ENCODE results near the gene USH1G. TPM values are rescaled to one million over a fixed set of nuclear protein-coding genes. Genes with fewer than 3 reads are reported as not detected.
"Not testable (repeated sequence)": the region's sequence is repeated elsewhere in the genome, so short reads cannot be mapped to it uniquely, and the experiment has no call there.

Gene USH1G
- total RNA-seq, 1 donor from 2014 or later: not detected

DNA sequence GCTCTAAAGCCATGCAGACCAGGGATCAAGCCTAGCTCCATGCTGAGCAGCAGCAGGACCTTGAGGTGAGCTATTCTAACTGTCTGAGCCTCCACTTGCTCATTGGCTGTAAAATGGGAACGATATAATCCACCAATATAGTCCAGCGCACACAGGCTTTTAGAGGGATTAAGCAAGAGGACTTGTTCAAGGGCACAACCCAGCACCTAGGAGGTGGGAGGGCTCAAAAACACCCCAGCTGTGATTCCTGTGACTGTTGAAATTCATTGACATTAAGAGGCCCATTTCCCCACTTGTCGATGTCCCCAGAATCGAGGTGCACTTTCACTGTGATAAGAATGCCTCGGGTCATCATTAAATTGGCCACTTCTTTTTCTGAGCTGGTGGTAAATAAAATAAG lies 4.1 kb downstream of the USH1G start:
- DNase-seq (ENCODE audit: low spot score) (no peak), ATAC-seq (no peak)
- intact Hi-C loops (cut with DNase I): loop anchor here (10.0 kb wide), 1 partner anchor 1116 kb away; no protein-coding TSS in a partner anchor

DNA sequence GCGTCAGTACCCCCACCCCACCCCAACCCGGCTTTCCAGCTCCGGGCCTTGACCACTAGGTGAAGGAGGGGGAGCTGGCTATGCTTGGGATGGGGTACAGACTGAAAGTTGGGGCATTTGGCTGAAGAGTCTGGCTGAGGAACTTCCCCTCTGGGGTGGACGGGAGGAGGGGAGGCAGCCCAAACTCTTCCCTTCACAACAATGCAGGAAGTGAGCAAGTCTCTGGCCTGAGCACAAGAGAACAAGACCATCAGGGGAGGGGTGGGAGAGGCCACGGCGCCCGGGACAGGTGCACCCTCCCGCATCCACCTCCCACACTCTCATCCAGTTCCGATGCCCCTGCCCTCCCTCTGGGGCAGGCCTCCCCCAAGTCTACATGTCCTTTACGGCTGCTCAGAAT lies 5.6 kb downstream of the USH1G start:
- DNase-seq (ENCODE audit: low spot score) (no peak), ATAC-seq (no peak)
- intact Hi-C loops (cut with DNase I): loop anchor here (10.0 kb wide), 1 partner anchor 1117 kb away; no protein-coding TSS in a partner anchor

DNA sequence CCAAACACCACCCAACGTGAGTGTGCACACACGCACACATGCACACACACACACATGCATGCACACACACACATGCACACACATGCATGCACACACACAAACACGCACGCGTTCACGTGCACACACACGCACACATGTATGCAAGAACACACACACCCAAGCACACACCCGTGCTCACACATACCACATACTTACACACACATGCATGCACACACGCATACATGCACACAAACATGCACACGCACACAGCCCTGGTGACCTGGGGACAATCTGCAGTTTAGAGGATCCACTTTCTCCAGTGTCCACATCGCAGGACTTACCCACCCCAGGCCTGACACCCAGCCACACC lies 6.2 kb downstream of the USH1G start:
- ATAC-seq: no peak
- intact Hi-C loops (cut with DNase I): loop anchor here (10.0 kb wide), 1 partner anchor 1118 kb away; no protein-coding TSS in a partner anchor

DNA sequence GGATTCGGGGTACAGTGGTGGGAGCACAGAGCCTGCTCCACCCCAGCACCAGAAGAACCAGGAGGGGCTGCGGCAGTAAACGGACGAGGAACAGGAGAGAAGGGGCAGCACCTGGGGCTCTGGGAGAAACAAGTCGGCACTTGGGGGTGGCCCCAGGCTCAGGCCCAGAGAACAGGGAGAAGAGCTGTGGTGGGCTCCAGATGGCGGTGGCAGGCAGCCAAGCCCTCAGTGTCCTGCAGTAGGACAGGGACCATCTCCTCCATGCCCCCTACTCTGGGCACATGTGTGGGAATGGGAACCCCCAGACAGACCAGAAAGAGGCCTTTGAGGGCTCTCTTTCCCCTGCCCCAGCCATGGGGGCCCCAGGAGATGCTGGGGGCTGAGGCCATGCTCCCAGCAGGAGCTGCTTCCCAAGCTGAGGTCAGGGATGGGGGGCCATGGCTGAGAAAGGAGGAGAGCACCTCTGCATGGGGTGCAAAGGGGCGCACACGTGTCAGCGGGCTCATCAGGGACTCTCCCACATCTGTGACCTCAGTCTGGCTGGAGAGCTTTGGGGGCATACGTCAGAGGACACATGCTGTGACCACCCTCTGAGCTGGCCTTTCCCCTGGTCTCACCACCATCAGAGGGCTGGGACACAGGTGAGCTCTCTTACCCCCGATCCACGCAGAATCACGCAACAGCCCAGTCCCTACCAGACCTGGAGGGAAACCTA lies 6.8 kb downstream of the USH1G start:
- intact Hi-C loops (cut with DNase I): loop anchor here (10.0 kb wide), 1 partner anchor 1119 kb away; no protein-coding TSS in a partner anchor
- DNase-seq (ENCODE audit: low spot score): no peak
- ATAC-seq: no peak

More for the DNA sequence above, 6.2 kb downstream of the USH1G start:
- DNase-seq (ENCODE audit: low spot score): no peak

DNA sequence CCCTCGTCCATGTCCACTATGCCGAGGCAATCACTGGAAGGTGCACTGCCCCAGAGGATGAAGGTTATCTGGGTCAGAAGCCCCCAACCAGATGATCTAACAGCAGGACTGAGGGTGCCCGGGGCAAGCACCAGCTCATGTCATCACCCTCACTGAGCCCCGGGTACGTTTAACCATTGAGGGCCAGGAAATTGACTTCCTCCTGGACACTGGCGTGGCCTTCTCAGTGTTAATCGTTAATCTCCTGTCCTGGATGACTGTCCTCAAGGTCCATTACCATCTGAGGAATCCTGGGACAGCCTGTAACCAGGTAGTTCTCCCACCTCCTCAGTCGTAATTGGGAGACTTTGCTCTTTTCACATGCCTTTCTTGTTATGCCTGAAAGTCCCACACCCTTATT lies 11.6 kb downstream of the USH1G start:
- not testable (repeated sequence) for DNase-seq (ENCODE audit: low spot score); ATAC-seq
- intact Hi-C loops (cut with DNase I): loop anchor here (10.0 kb wide), 1 partner anchor 1123 kb away; no protein-coding TSS in a partner anchor

DNA sequence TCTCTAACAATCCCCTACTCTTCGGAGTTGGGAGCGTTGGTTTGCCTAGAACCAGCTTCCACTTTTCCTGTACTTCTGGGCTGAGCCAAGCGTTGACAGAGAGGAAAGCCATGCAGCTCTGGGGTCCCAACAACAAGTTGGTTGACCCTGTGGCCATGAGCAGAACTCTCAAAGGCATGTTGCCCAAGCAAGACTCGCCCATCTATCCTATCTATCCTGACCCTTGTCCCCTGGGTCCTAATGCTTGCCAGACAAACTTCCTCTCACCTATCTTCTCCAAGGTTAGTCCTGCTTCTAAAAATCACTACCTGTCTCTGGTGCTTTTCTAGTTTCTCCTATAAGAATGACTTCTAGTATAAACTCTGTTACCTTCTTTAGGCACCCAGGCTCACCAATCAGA lies 14.0 kb downstream of the USH1G start:
- intact Hi-C loops (cut with DNase I); DNase-seq (ENCODE audit: low spot score); ATAC-seq: not testable (repeated sequence)

DNA sequence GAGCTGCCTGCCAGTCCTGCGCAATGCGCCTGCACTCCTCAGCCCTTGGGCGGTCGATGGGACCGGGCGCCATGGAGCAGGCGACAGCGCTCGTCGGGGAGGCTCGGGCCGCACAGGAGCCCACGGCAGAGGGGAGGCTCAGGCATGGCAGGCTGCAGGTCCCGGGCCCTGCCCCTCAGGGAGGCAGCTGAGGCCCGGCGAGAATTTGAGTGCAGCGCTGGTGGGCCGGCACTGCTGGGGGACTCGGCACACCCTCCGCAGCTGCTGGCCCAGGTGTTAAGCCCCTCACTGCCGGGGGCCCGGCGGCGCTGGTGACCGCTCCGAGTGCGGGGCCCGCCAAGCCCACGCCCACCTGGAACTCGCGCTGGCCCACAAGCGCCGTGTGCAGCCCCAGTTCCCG lies 16.0 kb downstream of the USH1G start:
- ATAC-seq (no peak), DNase-seq (ENCODE audit: low spot score) (no peak)
- intact Hi-C loops (cut with DNase I): no loop called here

DNA sequence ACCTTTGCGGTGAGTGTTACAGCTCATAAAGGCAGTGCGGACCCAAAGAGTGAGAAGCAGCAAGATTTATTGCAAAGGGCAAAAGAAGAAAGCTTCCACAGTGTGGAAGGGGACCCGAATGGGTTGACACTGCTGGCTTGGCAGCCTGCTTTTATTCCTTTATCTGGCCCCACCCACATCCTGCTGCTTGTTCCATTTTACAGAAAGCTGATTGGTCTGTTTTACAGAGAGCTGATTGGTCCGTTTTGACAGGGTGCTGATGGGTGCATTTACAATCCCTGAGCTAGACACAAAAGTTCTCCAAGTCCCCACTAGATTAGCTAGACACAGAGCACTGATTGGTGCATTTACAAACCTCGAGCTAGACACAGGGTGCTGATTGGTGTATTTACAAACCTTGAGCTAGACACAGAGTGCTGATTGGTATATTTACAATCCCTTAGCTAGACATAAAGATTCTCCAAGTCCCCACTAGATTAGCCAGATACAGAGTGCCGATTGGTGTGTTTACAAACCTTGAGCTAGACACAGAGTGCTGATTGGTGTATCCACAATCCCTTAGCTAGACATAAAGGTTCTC lies 16.8 kb downstream of the USH1G start:
- DNase-seq (ENCODE audit: low spot score); ATAC-seq: not testable (repeated sequence)

DNA sequence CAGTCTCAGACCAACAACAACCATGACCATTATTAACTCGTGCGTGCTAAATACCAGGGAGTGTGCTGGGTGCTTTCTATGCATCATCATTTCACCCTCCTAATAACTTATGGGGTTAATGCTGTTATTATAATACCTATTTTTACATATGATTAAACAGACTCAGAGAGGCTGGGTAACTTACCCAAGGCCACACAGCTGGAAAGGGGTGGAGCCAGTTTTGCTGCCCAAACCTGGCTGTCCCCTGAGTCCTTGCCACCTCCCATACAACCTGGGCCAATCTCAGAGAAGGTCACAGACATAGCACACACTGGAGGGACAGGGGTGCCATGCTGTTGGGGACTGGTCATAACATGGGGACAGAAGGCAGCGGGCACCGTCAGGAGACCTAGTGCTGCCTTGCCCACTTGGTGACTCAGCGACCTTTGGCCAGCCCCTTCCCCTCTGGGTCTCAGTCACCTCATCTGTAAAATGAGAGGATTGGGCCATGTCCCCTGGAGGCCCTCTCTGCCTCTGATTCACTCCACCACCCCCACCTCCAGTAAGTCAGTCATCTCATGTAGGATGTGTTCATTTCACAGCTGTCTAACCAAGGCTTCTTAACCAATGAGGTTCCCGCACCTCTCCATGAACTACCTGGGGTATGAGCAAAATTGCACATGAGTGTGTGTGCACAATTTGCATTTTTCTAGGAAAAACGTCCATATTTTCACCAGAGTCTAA lies 18.2 kb downstream of the USH1G start:
- intact Hi-C loops (cut with DNase I): no loop called here
- ATAC-seq (no peak), DNase-seq (ENCODE audit: low spot score) (no peak)

More for the DNA sequence above, 16.8 kb downstream of the USH1G start:
- intact Hi-C loops (cut with DNase I): not testable (repeated sequence)

DNA sequence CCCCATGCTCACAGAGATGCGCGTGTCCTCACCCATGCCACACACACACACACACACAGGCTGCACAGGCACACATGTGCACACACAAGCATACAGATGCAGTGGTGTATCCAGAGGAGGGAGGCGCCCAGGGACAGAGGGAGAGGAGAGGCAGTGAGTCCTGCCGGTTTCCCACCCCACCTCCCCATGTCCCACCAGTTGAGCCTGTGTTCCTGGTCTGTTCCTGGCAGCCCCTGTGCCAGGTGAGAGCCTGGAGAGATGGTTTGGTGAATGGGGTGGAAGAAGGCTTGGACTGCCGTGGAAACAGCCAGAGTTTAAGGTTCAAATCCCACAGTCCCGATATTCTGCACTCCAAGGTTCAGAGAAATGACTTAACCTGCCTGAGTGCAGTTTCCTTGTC lies 19.4 kb downstream of the USH1G start:
- ATAC-seq: no peak
- DNase-seq (ENCODE audit: low spot score): no peak
- intact Hi-C loops (cut with DNase I): no loop called here

DNA sequence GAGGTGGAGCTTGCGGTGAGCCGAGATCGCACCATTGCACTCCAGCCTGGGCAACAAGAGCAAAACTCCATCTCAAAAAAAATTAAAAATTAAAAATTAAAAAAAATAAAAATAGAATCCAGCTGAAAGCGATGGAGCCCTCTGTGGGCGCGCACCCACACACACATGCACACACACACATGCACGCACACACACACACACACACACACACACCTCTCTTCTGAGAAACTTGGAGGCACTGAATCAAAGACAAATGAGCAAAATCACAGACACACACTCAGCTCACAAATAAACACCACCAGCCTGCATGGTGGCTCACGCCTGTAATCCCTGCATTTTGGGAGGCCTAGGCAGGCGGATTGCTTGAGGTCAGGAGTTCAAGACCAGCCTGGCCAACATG lies 20.0 kb downstream of the USH1G start:
- DNase-seq (ENCODE audit: low spot score): no peak
- ATAC-seq: no peak
- intact Hi-C loops (cut with DNase I): no loop called here

DNA sequence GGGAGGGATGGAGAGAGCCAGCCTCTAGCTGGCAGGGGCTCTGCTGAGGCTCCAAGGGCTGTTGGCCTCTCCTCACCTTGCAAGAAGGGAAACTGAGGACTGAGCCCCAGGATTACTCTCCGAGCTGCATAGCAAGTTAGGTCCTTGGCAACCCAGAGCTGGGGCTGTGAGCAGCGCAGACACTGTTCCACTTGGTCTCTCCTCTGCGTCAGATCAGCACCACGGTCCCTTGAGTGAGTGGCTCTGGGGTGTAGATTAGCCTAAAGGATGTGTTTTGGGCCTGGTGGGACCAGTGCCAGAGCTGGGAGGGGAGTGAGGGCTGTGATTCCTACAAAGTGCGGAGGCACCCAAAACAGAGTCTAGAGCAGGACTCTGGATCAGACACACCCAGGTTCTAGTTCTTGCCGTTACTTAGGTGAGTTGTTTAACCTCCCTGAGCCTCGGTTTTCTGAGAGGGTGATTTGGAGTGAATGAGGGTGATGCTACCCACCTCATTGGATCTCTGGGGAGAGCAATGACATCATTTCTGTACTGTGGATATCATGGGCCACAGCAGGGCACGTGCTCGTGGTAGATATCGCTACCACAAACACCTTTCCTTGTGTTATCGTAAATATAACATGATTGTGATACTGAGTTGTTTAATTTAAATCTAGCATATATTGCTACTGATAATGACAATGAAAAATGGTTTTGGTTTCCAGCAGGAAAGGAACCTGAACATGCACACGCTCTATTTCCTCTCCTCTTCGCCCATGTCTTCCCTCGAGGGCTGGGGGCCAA lies 21.5 kb downstream of the USH1G start:
- ATAC-seq (no peak), DNase-seq (ENCODE audit: low spot score) (no peak)
- intact Hi-C loops (cut with DNase I): no loop called here

DNA sequence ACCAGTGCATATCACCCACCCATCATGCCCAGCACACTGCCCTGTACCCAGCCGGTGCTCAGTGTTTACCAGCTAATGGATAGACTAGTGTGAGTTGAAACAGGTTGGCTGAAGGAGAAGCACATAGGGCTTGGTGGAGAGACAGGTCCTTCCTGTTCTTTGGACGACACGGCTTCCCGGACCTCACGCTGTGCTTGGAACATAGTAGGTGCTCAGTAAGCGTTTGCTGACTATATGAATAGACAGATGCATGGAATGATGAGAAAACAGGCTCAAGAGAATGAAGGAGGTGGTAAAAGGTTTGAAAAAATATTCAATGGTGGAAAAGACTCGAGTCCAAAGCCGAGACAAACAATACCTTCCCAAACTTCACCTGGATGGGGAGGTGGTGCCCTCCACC lies 22.8 kb downstream of the USH1G start:
- intact Hi-C loops (cut with DNase I): no loop called here
- no peak for ATAC-seq
- no peak for DNase-seq (ENCODE audit: low spot score)

DNA sequence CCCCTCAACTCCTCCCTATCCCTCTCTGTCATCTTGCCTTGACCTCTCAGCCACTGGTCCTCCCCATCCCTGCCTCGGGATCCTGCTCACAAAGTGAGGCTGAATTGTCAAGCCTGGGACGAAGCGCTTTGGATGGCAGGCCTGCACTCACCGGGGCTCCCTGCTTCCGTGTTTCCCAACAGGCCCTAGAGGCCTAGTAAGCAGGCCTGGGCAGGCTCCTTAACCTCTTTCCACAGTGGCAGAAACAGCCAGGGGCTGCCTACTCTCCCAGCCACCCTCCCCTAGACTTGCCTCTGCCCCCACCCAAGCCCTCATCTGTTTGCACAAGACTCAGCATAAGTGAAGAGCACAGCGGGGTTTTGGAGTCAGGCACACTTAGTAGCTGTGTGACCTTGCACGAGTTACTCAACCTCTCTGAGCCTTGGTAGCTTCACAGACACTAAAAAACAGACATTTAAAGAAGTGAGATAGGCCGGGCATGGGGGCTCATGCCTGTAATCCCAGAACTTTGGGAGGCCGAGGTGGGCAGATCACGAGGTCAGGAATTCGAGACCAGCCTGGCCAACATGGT lies 24.6 kb downstream of the USH1G start:
- ATAC-seq (no peak), DNase-seq (ENCODE audit: low spot score) (no peak)
- intact Hi-C loops (cut with DNase I): no loop called here

DNA sequence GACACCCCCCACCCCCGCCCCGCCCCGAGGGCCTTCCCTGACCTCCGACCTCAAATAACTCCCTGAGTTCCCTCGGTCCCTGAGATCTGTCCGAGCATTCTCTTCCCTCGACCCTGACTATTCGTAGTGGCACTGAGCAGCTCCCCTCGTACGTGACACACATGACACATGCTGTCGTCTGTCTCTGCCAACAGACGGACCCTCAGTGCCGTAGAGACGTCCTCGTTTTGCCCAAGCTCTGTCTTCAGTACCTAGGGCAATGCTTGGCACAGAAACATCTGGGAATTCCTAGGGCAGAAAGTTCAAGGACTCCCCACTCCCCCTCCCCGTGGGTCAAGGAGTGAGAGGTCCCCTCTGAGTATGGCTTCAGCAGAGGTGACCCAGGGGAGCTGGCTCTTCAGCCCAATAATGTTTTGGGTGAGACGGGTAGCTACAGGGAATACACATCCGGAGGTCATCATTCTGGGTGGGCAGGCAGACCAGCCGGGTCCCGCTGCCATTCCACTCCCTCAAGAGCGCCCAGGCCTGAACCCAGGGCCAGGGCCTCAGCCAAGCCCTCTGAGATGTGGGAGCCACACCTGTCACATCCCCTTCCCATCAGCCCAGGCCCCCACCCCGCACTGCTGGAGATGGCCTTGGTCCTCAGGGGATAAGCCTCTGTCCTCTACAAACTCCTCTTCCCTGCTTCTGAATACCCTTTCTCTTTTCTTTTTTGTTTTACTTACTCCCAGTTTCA lies 29.0 kb downstream of the USH1G start:
- no peak for ATAC-seq
- intact Hi-C loops (cut with DNase I): loop anchor here (5.0 kb wide), 1 partner anchor 937 kb away; no protein-coding TSS in a partner anchor
- DNase-seq (ENCODE audit: low spot score): no peak

DNA sequence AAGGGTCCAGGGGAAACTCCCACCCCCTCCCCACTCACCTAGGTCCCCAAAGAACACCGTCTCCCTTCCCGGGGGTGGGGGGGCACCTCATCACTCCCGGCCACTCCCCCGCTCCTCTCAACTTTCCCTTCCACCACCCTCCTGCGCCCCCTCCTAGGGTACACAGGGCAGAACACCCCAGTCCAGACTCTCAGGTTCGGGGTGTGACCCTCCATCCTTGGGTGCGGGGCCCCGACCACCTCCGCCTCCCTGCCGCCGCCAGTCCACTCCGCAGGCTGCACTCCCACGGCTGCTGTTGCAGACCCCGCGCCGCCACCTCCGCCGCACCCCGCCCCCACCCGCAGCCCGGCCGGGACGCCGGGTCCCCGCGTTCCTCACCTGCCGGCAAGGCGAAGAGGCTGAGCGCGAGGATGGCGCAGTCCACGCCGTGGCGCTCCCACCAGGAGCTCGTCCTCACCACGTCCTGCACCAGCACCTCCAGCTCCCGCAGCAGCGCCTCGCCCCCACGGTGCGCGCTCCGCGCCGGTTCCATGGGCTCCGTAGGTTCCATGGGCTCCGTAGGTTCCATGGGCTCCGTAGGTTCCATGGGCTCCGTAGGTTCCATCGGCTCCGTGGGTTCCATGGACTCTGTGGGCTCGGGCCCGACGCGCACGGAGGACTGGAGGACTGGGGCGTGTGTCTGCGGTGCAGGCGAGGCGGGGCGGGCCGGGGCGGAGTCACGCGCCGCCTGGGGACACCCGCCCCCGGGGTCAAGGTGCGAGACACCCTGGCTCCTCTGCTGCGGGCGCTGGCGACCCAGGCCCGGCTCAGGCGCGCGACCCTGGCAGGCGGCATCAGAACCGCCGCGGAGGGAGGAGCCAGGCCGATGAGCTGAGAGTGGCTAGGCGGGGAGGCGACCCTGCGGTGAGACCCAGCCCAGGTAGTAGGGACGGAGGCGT lies 29.8 kb downstream of the USH1G start, which contains the start of gene FADS6:
Gene FADS6 (minus strand): TSS at position 660 of the 938 bp plus-strand sequence. CDS start 38 bp downstream, at position 622.
- intact Hi-C loops (cut with DNase I): loop anchor here (5.0 kb wide), 1 partner anchor 936 kb away; no protein-coding TSS in a partner anchor
- ATAC-seq (no peak), DNase-seq (ENCODE audit: low spot score) (no peak)

Data from sciatic nerve (tissue), 2 donors.